GM12878 (cell line): ENCODE data around the gene RPS2. TPM values are rescaled to one million over a fixed set of nuclear protein-coding genes. Genes with fewer than 3 reads are reported as not detected.
A peak's percentile ranks its signal among the peaks of the same experiment; 100 is the strongest.

Experiments used
- ATAC-seq: fragments of 200-7000 bp; cut with Tn5 transposase; 3 replicates; pipeline ENCODE4 v1.9.1; 2020; ENCODE audit warnings: mild to moderate bottlenecking, moderate library complexity
- BruUV-seq: library from RNA; stranded (reverse); fragments of 400-500 nt; replicated peaks from 2 replicates; lab custom pipeline; 2021; lab: Mats Ljungman, UMichigan
- CTCF ChIA-PET: fragments of 300-600 bp; sonication (Branson Sonifier 250); formaldehyde crosslinking; extraction: SDS; loops from one replicate; lab custom pipeline; 2021; ENCODE audit warnings: inconsistent platforms; lab: Yijun Ruan, JAX
- POLR2A ChIA-PET: fragments of 350-600 bp; formaldehyde crosslinking; extraction: SDS; loops from one replicate; lab custom pipeline; 2021; ENCODE audit warnings: inconsistent platforms; lab: Charles Lee
- RAD21 ChIA-PET: fragments of 300-600 bp; sonication (Branson Sonifier 250); formaldehyde crosslinking; loops from one replicate; lab custom pipeline; 2023; ENCODE audit warnings: antibody characterized with exemption; ENCODE audit not compliant: unreplicated experiment; lab: Charles Lee
- SMC1A ChIA-PET: fragments of 300-600 bp; sonication (Branson Sonifier 250); formaldehyde crosslinking; loops from one replicate; lab custom pipeline; 2023; ENCODE audit not compliant: unreplicated experiment, uncharacterized antibody; lab: Charles Lee
- DNase-seq: peaks from one replicate; pipeline ENCODE4 v3.0.0-alpha.2; 2011; ENCODE audit warnings: low read depth, low spot score
- FAIRE-seq: peaks from 3 replicates; lab custom pipeline; 2011; peaks lifted over from hg19 to GRCh38; lab: Jason Lieb, UNC
- H2AFZ ChIP-seq: 2 replicates; pipeline ENCODE4 v1.6.0; 2011; ENCODE audit warnings: low read depth, low read length, control low read depth; ENCODE audit not compliant: control insufficient read depth
- H3K27ac ChIP-seq: 2 replicates; pipeline ENCODE4 v1.5.1; 2011; ENCODE audit warnings: control low read depth; ENCODE audit not compliant: control insufficient read depth, insufficient read depth
- H3K27me3 ChIP-seq, 2 experiments: replicated peaks in 1 of 2; 2 replicates each; pipeline versions ENCODE4 v1.6.0 to v1.6.1; 2011; ENCODE audit warnings: low read length in 1 of 2; ENCODE audit not compliant: control insufficient read depth in 2 of 2, insufficient read depth in 2 of 2
- H3K36me3 ChIP-seq, 2 experiments: 2 replicates each; pipeline ENCODE4 v1.5.1; 2011; ENCODE audit warnings: low read length in 1 of 2; ENCODE audit not compliant: control insufficient read depth in 2 of 2, insufficient read depth in 2 of 2
- H3K4me1 ChIP-seq: 2 replicates; pipeline ENCODE4 v1.6.1; 2011; ENCODE audit warnings: mild to moderate bottlenecking, low read length, moderate library complexity, mixed read lengths; ENCODE audit not compliant: control insufficient read depth, insufficient read depth
- H3K4me2 ChIP-seq: 2 replicates; pipeline ENCODE4 v1.6.0; 2011; ENCODE audit warnings: control low read depth; ENCODE audit not compliant: control insufficient read depth, insufficient read depth
- H3K4me3 ChIP-seq: fragments of 200-600 bp; sonication (generic); 2 replicates; pipeline ENCODE4 v1.5.1; 2016
- H3K79me2 ChIP-seq: 2 replicates; pipeline ENCODE4 v1.6.0; 2011; ENCODE audit warnings: low read length; ENCODE audit not compliant: control insufficient read depth, insufficient read depth
- H3K9ac ChIP-seq: 2 replicates; pipeline ENCODE4 v1.8.0; 2011; ENCODE audit warnings: low read length, control low read depth, mixed read lengths; ENCODE audit not compliant: control insufficient read depth, insufficient read depth
- H3K9me3 ChIP-seq: replicated peaks from 3 replicates; pipeline ENCODE4 v1.5.1; 2011; ENCODE audit warnings: mild to moderate bottlenecking, low read length; ENCODE audit not compliant: control insufficient read depth, insufficient read depth
- H4K20me1 ChIP-seq: 2 replicates; pipeline ENCODE4 v1.6.0; 2011; ENCODE audit not compliant: control insufficient read depth, insufficient read depth
- BHLHE40 ChIP-seq, 2 experiments: fragments of 450-650 bp in 1 of 2; IDR thresholded peaks; 2 replicates each; pipeline ENCODE4 v1.6.1; 2011 to 2017; ENCODE audit warnings: low read depth in 2 of 2, borderline replicate concordance in 1 of 2, improper control_type of control experiment in 1 of 2, low read length in 1 of 2, mild to moderate bottlenecking in 1 of 2
- CREB1 ChIP-seq: IDR thresholded peaks from 2 replicates; pipeline ENCODE4 v1.6.1; 2012; ENCODE audit warnings: low read depth, mild to moderate bottlenecking, inconsistent platforms
- DPF2 ChIP-seq: fragments of 450-650 bp; IDR thresholded peaks from 2 replicates; pipeline ENCODE4 v1.6.1; 2017; ENCODE audit warnings: mild to moderate bottlenecking
- FOXM1 ChIP-seq: IDR thresholded peaks from 2 replicates; pipeline ENCODE4 v1.6.1; 2012; ENCODE audit warnings: low read depth, mild to moderate bottlenecking, inconsistent platforms, low read length, moderate library complexity
- IKZF1 ChIP-seq: fragments of 450-650 bp; conservative IDR thresholded peaks from 2 replicates; pipeline ENCODE4 v1.6.1; 2017; ENCODE audit warnings: antibody characterized with exemption, mild to moderate bottlenecking
- IKZF2 ChIP-seq, 2 experiments: fragments of 450-650 bp; IDR thresholded peaks; 2 replicates each; pipeline ENCODE4 v1.6.1; 2017; ENCODE audit warnings: mild to moderate bottlenecking in 2 of 2, moderate library complexity in 2 of 2
- NFXL1 ChIP-seq: fragments of 450-650 bp; IDR thresholded peaks from 2 replicates; pipeline ENCODE4 v1.6.1; 2017; ENCODE audit warnings: antibody characterized with exemption, mild to moderate bottlenecking, borderline replicate concordance
- POLR2A ChIP-seq: IDR thresholded peaks from 2 replicates; pipeline ENCODE4 v1.6.1; 2011; ENCODE audit warnings: low read depth, mild to moderate bottlenecking, low read length
- RAD51 ChIP-seq: fragments of 450-650 bp; IDR thresholded peaks from 2 replicates; pipeline ENCODE4 v1.6.1; 2016; ENCODE audit warnings: moderate library complexity, mild to moderate bottlenecking, inconsistent platforms
- SUZ12 ChIP-seq: fragments of 200-600 bp; sonication (generic); IDR thresholded peaks from one replicate; pipeline ENCODE4 v1.6.1; 2018; ENCODE audit warnings: antibody characterized with exemption, mild to moderate bottlenecking; ENCODE audit not compliant: unreplicated experiment
- ZNF217 ChIP-seq: fragments of 450-650 bp; IDR thresholded peaks from 2 replicates; pipeline ENCODE4 v1.6.1; 2017; ENCODE audit warnings: antibody characterized with exemption, mild to moderate bottlenecking
- WGBS: methylation state at CpG from one replicate; pipeline ENCODE4 v1.1.6; 2016; ENCODE audit warnings: low lambda C conversion rate; ENCODE audit not compliant: insufficient replicate concordance, insufficient coverage; ENCODE audit errors: missing lambda C conversion rate; 5-methylcytosine and 5-hydroxymethylcytosine counted together
- in situ Hi-C: fragments of 300-500 bp; cut with MboI; formaldehyde crosslinking; loops from 9 replicates; pipeline ENCODE4 v1.14.3; 2018; ENCODE audit warnings: mixed read lengths
- intact Hi-C: fragments of 100-400 bp; cut with micrococcal nuclease; formaldehyde crosslinking; loops from one replicate; pipeline ENCODE4 v1.14.2; 2022; ENCODE audit not compliant: unreplicated experiment
- polyA plus RNA-seq, 11 experiments: library from polyadenylated mRNA; depleted of rRNA in 4 of 11; unstranded in 6 of 11; stranded (reverse) in 5 of 11; fragments of >200 nt; fragmentation: Nextera tagmentation in 4 of 11; fragmentation: Illumina TruSeq in 1 of 11; extraction: Ambion mirVana in 4 of 11; extraction: Trizol in 1 of 11; gene quantifications; 1 replicate in 1 of 11; 2 replicates in 10 of 11; pipeline versions ENCODE4 v1.2.1 to v1.2.3, GENCODE V29; 2011 to 2016; ENCODE audit warnings: inconsistent platforms in 2 of 11, missing spikeins in 2 of 11, low read depth in 1 of 11
- total RNA-seq, 4 experiments: library from RNA; depleted of rRNA in 3 of 4; stranded (reverse); fragments of >200 nt in 3 of 4; fragmentation: Illumina TruSeq in 1 of 4; extraction: Trizol in 1 of 4; gene quantifications; 2 replicates each; pipeline versions ENCODE4 v1.2.1 to v1.2.3, GENCODE V29; 2013 to 2021
- TF ChIP-seq, protein P1 (sequence below): fragments of 450-650 bp; IDR thresholded peaks from 2 replicates; pipeline ENCODE4 v1.6.1; 2017; ENCODE audit warnings: mild to moderate bottlenecking, low read depth, inconsistent platforms; ENCODE audit not compliant: poor library complexity, severe bottlenecking
- TF ChIP-seq, protein P2 (sequence below): IDR thresholded peaks from 2 replicates; pipeline ENCODE4 v1.6.1; 2011; ENCODE audit warnings: borderline replicate concordance, low read depth, mild to moderate bottlenecking, moderate library complexity, mixed read lengths, low read length; ENCODE audit not compliant: insufficient read depth; ENCODE audit errors: extremely low read length
- TF ChIP-seq, protein P3 (sequence below): IDR thresholded peaks from 2 replicates; pipeline ENCODE4 v1.6.1; 2011; ENCODE audit warnings: mild to moderate bottlenecking, low read depth, low read length, moderate library complexity; ENCODE audit not compliant: insufficient replicate concordance
- TF ChIP-seq, protein P4 (sequence below): fragments of 450-650 bp; conservative IDR thresholded peaks from 2 replicates; pipeline ENCODE4 v1.6.1; 2017; ENCODE audit warnings: mild to moderate bottlenecking, moderate library complexity

RPS2 gene
- total and polyA plus RNA-seq, 10 of the 15 experiments (the other 5 are each of a cell fraction or from before 2014, with no cell fraction given), result 1,295 to 7,121 (median 3,933) TPM

DNA sequence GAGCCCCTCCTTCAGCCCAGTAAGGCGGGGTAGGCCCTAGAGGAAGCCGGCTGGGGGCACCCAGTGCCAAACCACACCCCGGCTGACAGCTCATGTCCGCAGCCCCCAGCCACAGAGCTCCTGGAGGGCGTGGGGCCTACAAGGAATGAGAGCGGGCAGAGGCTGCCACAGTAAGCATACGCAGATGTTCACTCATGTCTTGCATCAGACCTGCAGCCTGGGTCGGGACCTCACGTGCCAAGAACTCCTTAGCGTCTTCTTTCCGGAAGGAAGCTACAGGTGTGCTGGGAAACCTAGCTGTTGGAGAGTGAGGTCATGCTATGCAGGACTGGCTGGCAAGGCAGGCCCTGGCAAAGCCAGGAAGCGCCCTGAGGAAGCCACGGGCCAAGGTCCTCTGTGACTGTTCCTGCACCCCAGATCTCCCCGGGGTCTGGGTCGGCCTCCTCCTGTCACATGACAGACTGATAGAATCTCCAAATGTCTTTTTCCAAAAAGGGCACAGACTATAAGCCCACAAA, 43.4 kb upstream of the RPS2 start:
- Histone ChIP-seq H3K4me3 (peak overlapping the region; percentile 100), H3K27me3 (no peaks in the 10 kb centered on the region), H3K36me3 (peaks cover 0 to 8% of the 10 kb centered on the region in 2 experiments; a peak in 2 of 4 replicates), H3K4me1 (peaks cover 22% of the 10 kb centered on the region), H3K27ac (peak overlapping the region; percentile 89), H3K79me2 (peaks cover 67% of the 10 kb centered on the region), H2AFZ (no peak overlapping the region), H3K9ac (peak overlapping the region; percentile 92), H3K9me3 (no peaks in the 10 kb centered on the region), H4K20me1 (peaks cover 6% of the 10 kb centered on the region), H3K4me2 (peak overlapping the region; percentile 98)
- ChIA-PET RAD21 (interaction anchor here (1.0 to 1.3 kb wide), 2 partner anchors 17 to 43 kb away, joined by 3 read pairs; partner anchors contain the start of gene RPS2), POLR2A (interaction anchor here (0.6 to 2.2 kb wide), 5 partner anchors 12 to 147 kb away, joined by 3 to 14 read pairs (median 7); partner anchors contain the start of gene TRAF7), SMC1A (interaction anchor here (1.1 to 1.9 kb wide), 3 partner anchors 27 to 147 kb away, joined by 3 to 5 read pairs (median 3); partner anchors contain the start of genes NOXO1, NTHL1, TRAF7 and TSC2), CTCF (interaction anchor here (0.7 to 1.4 kb wide), 5 partner anchors 9 to 132 kb away, joined by 3 to 8 read pairs (median 3); no protein-coding TSS in a partner anchor)
- BruUV-seq, result TSS peak; percentile 85
- WGBS, result 2% methylated on average over 15 of the region's 15 CpGs
- peak; percentile 6; the same call in 1 of the 3 replicates for ATAC-seq
- intact Hi-C loops (loop anchor here (5.0 kb wide), 1 partner anchor 144 kb away; no protein-coding TSS in a partner anchor), in situ Hi-C loops (no loop called here)
- DNase-seq, result no peak
- FAIRE-seq, result no peak
- TF ChIP-seq RAD51, result peak; percentile 61
- no peak for TF ChIP-seq CREB1
- 0 out of 4 replicates have a peak, but pooled peaks of 1 of the 2 experiments have one; percentile 17 for TF ChIP-seq IKZF2 (IDR thresholded peaks at IDR 0.05)
- TF ChIP-seq, protein P1, sequence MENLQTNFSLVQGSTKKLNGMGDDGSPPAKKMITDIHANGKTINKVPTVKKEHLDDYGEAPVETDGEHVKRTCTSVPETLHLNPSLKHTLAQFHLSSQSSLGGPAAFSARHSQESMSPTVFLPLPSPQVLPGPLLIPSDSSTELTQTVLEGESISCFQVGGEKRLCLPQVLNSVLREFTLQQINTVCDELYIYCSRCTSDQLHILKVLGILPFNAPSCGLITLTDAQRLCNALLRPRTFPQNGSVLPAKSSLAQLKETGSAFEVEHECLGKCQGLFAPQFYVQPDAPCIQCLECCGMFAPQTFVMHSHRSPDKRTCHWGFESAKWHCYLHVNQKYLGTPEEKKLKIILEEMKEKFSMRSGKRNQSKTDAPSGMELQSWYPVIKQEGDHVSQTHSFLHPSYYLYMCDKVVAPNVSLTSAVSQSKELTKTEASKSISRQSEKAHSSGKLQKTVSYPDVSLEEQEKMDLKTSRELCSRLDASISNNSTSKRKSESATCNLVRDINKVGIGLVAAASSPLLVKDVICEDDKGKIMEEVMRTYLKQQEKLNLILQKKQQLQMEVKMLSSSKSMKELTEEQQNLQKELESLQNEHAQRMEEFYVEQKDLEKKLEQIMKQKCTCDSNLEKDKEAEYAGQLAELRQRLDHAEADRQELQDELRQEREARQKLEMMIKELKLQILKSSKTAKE, result no peak
- TF ChIP-seq SUZ12, result no peak
- TF ChIP-seq, protein P2, sequence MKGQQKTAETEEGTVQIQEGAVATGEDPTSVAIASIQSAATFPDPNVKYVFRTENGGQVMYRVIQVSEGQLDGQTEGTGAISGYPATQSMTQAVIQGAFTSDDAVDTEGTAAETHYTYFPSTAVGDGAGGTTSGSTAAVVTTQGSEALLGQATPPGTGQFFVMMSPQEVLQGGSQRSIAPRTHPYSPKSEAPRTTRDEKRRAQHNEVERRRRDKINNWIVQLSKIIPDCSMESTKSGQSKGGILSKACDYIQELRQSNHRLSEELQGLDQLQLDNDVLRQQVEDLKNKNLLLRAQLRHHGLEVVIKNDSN, result no peak
- TF ChIP-seq NFXL1, result no peak
- TF ChIP-seq POLR2A, result 0 out of 2 replicates have a peak, but pooled peaks have one; percentile 32
- TF ChIP-seq, protein P3, sequence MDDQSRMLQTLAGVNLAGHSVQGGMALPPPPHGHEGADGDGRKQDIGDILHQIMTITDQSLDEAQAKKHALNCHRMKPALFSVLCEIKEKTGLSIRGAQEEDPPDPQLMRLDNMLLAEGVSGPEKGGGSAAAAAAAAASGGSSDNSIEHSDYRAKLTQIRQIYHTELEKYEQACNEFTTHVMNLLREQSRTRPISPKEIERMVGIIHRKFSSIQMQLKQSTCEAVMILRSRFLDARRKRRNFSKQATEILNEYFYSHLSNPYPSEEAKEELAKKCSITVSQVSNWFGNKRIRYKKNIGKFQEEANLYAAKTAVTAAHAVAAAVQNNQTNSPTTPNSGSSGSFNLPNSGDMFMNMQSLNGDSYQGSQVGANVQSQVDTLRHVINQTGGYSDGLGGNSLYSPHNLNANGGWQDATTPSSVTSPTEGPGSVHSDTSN, result no peak
- TF ChIP-seq IKZF1, result peak; percentile 13; the same call in 1 of the 2 replicates
- TF ChIP-seq FOXM1, result no peak
- TF ChIP-seq, protein P4, sequence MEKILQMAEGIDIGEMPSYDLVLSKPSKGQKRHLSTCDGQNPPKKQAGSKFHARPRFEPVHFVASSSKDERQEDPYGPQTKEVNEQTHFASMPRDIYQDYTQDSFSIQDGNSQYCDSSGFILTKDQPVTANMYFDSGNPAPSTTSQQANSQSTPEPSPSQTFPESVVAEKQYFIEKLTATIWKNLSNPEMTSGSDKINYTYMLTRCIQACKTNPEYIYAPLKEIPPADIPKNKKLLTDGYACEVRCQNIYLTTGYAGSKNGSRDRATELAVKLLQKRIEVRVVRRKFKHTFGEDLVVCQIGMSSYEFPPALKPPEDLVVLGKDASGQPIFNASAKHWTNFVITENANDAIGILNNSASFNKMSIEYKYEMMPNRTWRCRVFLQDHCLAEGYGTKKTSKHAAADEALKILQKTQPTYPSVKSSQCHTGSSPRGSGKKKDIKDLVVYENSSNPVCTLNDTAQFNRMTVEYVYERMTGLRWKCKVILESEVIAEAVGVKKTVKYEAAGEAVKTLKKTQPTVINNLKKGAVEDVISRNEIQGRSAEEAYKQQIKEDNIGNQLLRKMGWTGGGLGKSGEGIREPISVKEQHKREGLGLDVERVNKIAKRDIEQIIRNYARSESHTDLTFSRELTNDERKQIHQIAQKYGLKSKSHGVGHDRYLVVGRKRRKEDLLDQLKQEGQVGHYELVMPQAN, result 0 out of 2 replicates have a peak, but pooled peaks have one; percentile 31
- TF ChIP-seq BHLHE40 (IDR thresholded peaks at IDR 0.05; ENCODE audit: borderline replicate concordance in 1 of 2, low read depth in 2 of 2, low read length in 1 of 2), result peak; percentile 77 to 93
- 0 out of 2 replicates have a peak, but pooled peaks have one; percentile 21 for TF ChIP-seq DPF2
- no peak for TF ChIP-seq ZNF217
